Lower leg skin (tissue), 4 donors: ENCODE measurements around the gene FKBP7. TPM values are rescaled to one million over a fixed set of nuclear protein-coding genes. Genes with fewer than 3 reads are reported as not detected.
"Not testable (repeated sequence)": the region's sequence is repeated elsewhere in the genome, so short reads cannot be mapped to it uniquely, and the experiment has no call there.

Experiments
- DNase-seq, 2 donors: peaks; one replicate each; pipeline ENCODE4 v3.0.0-alpha.2; 2019; ENCODE audit warnings: low spot score in 2 of 2
- H3K4me3 ChIP-seq: fragments of 200-600 bp; sonication (generic); 2 replicates; pipeline ENCODE4 v1.5.1; 2017; ENCODE audit warnings: mild to moderate bottlenecking, low read depth; ENCODE audit not compliant: poor library complexity, severe bottlenecking
- CTCF ChIP-seq, 3 donors: fragments of 450-650 bp; IDR thresholded peaks; one replicate each; pipeline ENCODE4 v1.5.1; 2016; ENCODE audit warnings: antibody characterized with exemption in 3 of 3, mild to moderate bottlenecking in 3 of 3, moderate library complexity in 2 of 3
- POLR2A ChIP-seq, 2 donors: fragments of 450-650 bp; IDR thresholded peaks; one replicate each; pipeline ENCODE4 v1.6.1; 2016 to 2017; ENCODE audit warnings: antibody characterized with exemption in 2 of 2, mild to moderate bottlenecking in 1 of 2, moderate library complexity in 1 of 2
- WGBS, 2 donors: methylation state at CpG; one replicate each; pipeline ENCODE4 v1.1.5; 2018; 5-methylcytosine and 5-hydroxymethylcytosine counted together
- intact Hi-C: fragments of 100-400 bp; cut with DNase I; formaldehyde crosslinking; loops from one replicate; pipeline ENCODE4 v1.15.0; 2023; ENCODE audit warnings: low total_unique reads
- total RNA-seq, 4 donors: library from RNA; depleted of rRNA; stranded (reverse); fragments of >200 nt; gene quantifications; one replicate each; pipeline ENCODE4 v1.1.0, GENCODE V29; 2016

The FKBP7 gene
- total RNA-seq, 4 donors from 2014 or later: 4.6 to 6.7 (median 5.4) TPM

- WGBS, 2 donors: 82 to 96% methylated on average over 3 of the region's 3 CpGs
- H3K4me3 ChIP-seq: no peak overlapping the region
- intact Hi-C loops: loop anchor here (10.0 kb wide), 1 partner anchor 322 kb away; no protein-coding TSS in a partner anchor
- DNase-seq: no peak
- TF ChIP-seq CTCF (IDR thresholded peaks at IDR 0.05) (no peak), POLR2A (IDR thresholded peaks at IDR 0.05) (no peak)
These were observed 52.0 kb downstream of the FKBP7 start for GRCh38 chr2:178426388-178426787.

- H3K4me3 ChIP-seq: no peak overlapping the region
- intact Hi-C loops: loop anchor here (10.0 kb wide), 1 partner anchor 321 kb away; no protein-coding TSS in a partner anchor
- 96 to 97% methylated on average over 4 of the region's 4 CpGs for WGBS, 2 donors
- no peak for DNase-seq
- TF ChIP-seq CTCF (IDR thresholded peaks at IDR 0.05) (no peak), POLR2A (IDR thresholded peaks at IDR 0.05) (no peak)
These were observed 53.1 kb downstream of the FKBP7 start for GRCh38 chr2:178425255-178425827.

GRCh38 chr2:178423746-178424145, 54.7 kb downstream of the FKBP7 start:
- intact Hi-C loops: loop anchor here (10.0 kb wide), 1 partner anchor 319 kb away; no protein-coding TSS in a partner anchor

GRCh38 chr2:178422097-178422496, 56.3 kb downstream of the FKBP7 start:
- no peak overlapping the region for H3K4me3 ChIP-seq
- no peak for TF ChIP-seq POLR2A (IDR thresholded peaks at IDR 0.05)
- no peak for TF ChIP-seq CTCF (IDR thresholded peaks at IDR 0.05)
- 74 to 75% methylated on average over 3 of the region's 3 CpGs for WGBS, 2 donors
- no peak for DNase-seq
- intact Hi-C loops: loop anchor here (10.0 kb wide), 1 partner anchor 317 kb away; no protein-coding TSS in a partner anchor

More at GRCh38 chr2:178423746-178424145, 54.7 kb downstream of the FKBP7 start:
- 78 to 84% methylated on average over 5 of the region's 5 CpGs for WGBS, 2 donors
- H3K4me3 ChIP-seq, DNase-seq: not testable (repeated sequence)

GRCh38 chr2:178420463-178420999, 57.9 kb downstream of the FKBP7 start:
- no peak for DNase-seq
- WGBS, 2 donors: 11 to 52% methylated on average over 1 of the region's 1 CpG
- intact Hi-C loops: loop anchor here (10.0 kb wide), 1 partner anchor 316 kb away; no protein-coding TSS in a partner anchor
- TF ChIP-seq POLR2A (IDR thresholded peaks at IDR 0.05) (no peak), CTCF (IDR thresholded peaks at IDR 0.05) (no peak)
- H3K4me3 ChIP-seq: no peak overlapping the region

- H3K4me3 ChIP-seq: no peak overlapping the region
- intact Hi-C loops: no loop called here
- WGBS, 2 donors: 39% methylated on average over 1 of the region's 1 CpG
- DNase-seq: no peak
- no peak for TF ChIP-seq POLR2A (IDR thresholded peaks at IDR 0.05)
- no peak for TF ChIP-seq CTCF (IDR thresholded peaks at IDR 0.05)
These were observed 59.3 kb downstream of the FKBP7 start for GRCh38 chr2:178419123-178419522.
